CD14-positive monocyte (primary cell): ENCODE measurements around the gene NTM. TPM values are rescaled to one million over a fixed set of nuclear protein-coding genes. Genes with fewer than 3 reads are reported as not detected.
A peak's percentile ranks its signal among the peaks of the same experiment; 100 is the strongest.

Experiments
- DNase-seq, 3 donors: peaks; one replicate each; pipeline ENCODE4 v3.0.0-alpha.2; 2011 to 2022
- H2AFZ ChIP-seq: 2 replicates; pipeline ENCODE4 v1.6.0; 2012; ENCODE audit warnings: mild to moderate bottlenecking, low read depth, low read length, inconsistent platforms; ENCODE audit not compliant: insufficient read depth, poor library complexity, severe bottlenecking
- H3K27ac ChIP-seq, 2 donors: 1 replicate in 1 of 2; 2 replicates in 1 of 2; pipeline ENCODE4 v1.5.1; 2012 to 2013; ENCODE audit warnings: low read length in 2 of 2, control low read depth in 1 of 2, inconsistent platforms in 1 of 2, low read depth in 1 of 2, mild to moderate bottlenecking in 1 of 2
- H3K27me3 ChIP-seq, 2 donors: one replicate each; pipeline versions ENCODE4 v1.6.0 to v1.6.1; 2011 to 2013; ENCODE audit warnings: low read length in 2 of 2; ENCODE audit not compliant: control insufficient read depth in 2 of 2, insufficient read depth in 2 of 2
- H3K36me3 ChIP-seq, 2 donors: replicated peaks in 1 of 2; 1 replicate in 1 of 2; 2 replicates in 1 of 2; pipeline versions ENCODE4 v1.5.1 to v1.6.1; 2012 to 2013; ENCODE audit warnings: low read length in 2 of 2, control low read depth in 1 of 2, inconsistent platforms in 1 of 2, mild to moderate bottlenecking in 1 of 2; ENCODE audit not compliant: insufficient read depth in 2 of 2, control insufficient read depth in 1 of 2
- H3K4me1 ChIP-seq, 2 donors: 1 replicate in 1 of 2; 2 replicates in 1 of 2; pipeline versions ENCODE4 v1.5.1 to v1.6.1; 2012 to 2013; ENCODE audit warnings: low read length in 2 of 2, control low read depth in 1 of 2, inconsistent platforms in 1 of 2, mild to moderate bottlenecking in 1 of 2, moderate library complexity in 1 of 2; ENCODE audit not compliant: insufficient read depth in 2 of 2, control insufficient read depth in 1 of 2
- H3K4me2 ChIP-seq: replicated peaks from 2 replicates; pipeline ENCODE3; 2012; ENCODE audit warnings: low read length, moderate library complexity, mild to moderate bottlenecking; ENCODE audit not compliant: poor library complexity, severe bottlenecking; ENCODE audit errors: extremely low read depth
- H3K4me3 ChIP-seq, 3 experiments: fragments of 200-600 bp in 1 of 3; sonication (generic) in 1 of 3; replicated peaks in 1 of 3; 1 replicate in 2 of 3; 2 replicates in 1 of 3; pipeline ENCODE4 v1.5.1; 2011 to 2013; ENCODE audit warnings: low read length in 3 of 3, mild to moderate bottlenecking in 3 of 3, control low read depth in 2 of 3, low read depth in 2 of 3, inconsistent platforms in 1 of 3, moderate library complexity in 1 of 3
- H3K79me2 ChIP-seq: 2 replicates; pipeline ENCODE4 v1.6.0; 2012; ENCODE audit warnings: mild to moderate bottlenecking, control low read depth, inconsistent platforms, low read length, moderate library complexity; ENCODE audit not compliant: insufficient read depth
- H3K9ac ChIP-seq: 2 replicates; pipeline ENCODE4 v1.6.0; 2017; ENCODE audit warnings: low read length, mild to moderate bottlenecking; ENCODE audit not compliant: insufficient read depth, poor library complexity, severe bottlenecking
- H3K9me3 ChIP-seq, 2 donors: replicated peaks in 1 of 2; 1 replicate in 1 of 2; 2 replicates in 1 of 2; pipeline versions ENCODE4 v1.5.1 to v1.6.1; 2012 to 2013; ENCODE audit warnings: low read length in 2 of 2, control low read depth in 1 of 2; ENCODE audit not compliant: control insufficient read depth in 1 of 2, insufficient read depth in 1 of 2
- H4K20me1 ChIP-seq: 2 replicates; pipeline ENCODE4 v1.6.0; 2012; ENCODE audit warnings: mild to moderate bottlenecking, low read length, control low read depth, moderate library complexity; ENCODE audit not compliant: insufficient read depth
- H3K27ac Mint-ChIP-seq, 7 donors: one replicate each; pipeline ENCODE4 v1.8.0; 2020; ENCODE audit warnings: mild to moderate bottlenecking in 7 of 7, mixed read lengths in 7 of 7, moderate library complexity in 6 of 7, inconsistent platforms in 2 of 7
- H3K27me3 Mint-ChIP-seq, 3 donors: one replicate each; pipeline ENCODE4 v1.8.0; 2021 to 2022; ENCODE audit warnings: low read depth in 3 of 3, mild to moderate bottlenecking in 3 of 3, mixed read lengths in 3 of 3, moderate library complexity in 3 of 3, inconsistent platforms in 1 of 3
- H3K36me3 Mint-ChIP-seq, 2 donors: one replicate each; pipeline ENCODE4 v1.8.0; 2020; ENCODE audit warnings: mixed read lengths in 2 of 2, inconsistent platforms in 1 of 2, mild to moderate bottlenecking in 1 of 2
- H3K4me1 Mint-ChIP-seq: one replicate; pipeline ENCODE4 v1.8.0; 2020; ENCODE audit warnings: mild to moderate bottlenecking, mixed read lengths
- H3K4me3 Mint-ChIP-seq, 2 donors: one replicate each; pipeline ENCODE4 v1.8.0; 2020; ENCODE audit warnings: mild to moderate bottlenecking in 2 of 2, mixed read lengths in 2 of 2, moderate library complexity in 1 of 2
- H3K9me3 Mint-ChIP-seq, 7 donors: one replicate each; pipeline ENCODE4 v1.8.0; 2020 to 2022; ENCODE audit warnings: mixed read lengths in 7 of 7, mild to moderate bottlenecking in 6 of 7, moderate library complexity in 6 of 7, inconsistent platforms in 2 of 7
- CTCF ChIP-seq: fragments of 200-600 bp; IDR thresholded peaks from one replicate; pipeline ENCODE4 v1.8.0; 2022; ENCODE audit warnings: antibody characterized with exemption, mild to moderate bottlenecking
- WGBS: methylation state at CpG from one replicate; pipeline ENCODE4 v1.1.5; 2013; ENCODE audit warnings: missing lambda C conversion rate; ENCODE audit not compliant: insufficient coverage; 5-methylcytosine and 5-hydroxymethylcytosine counted together
- intact Hi-C, 2 donors: fragments of 100-400 bp; cut with micrococcal nuclease; formaldehyde crosslinking; loops; one replicate each; pipeline versions ENCODE4 v1.15.0 to v1.15.1; 2023
- polyA plus RNA-seq, 3 donors: library from polyadenylated mRNA; depleted of rRNA in 1 of 3; unstranded in 2 of 3; stranded (reverse) in 1 of 3; fragments of 300-500 nt in 2 of 3; fragments of >200 nt in 1 of 3; fragmentation: Illumina TruSeq in 2 of 3; gene quantifications; 1 replicate in 2 of 3; 2 replicates in 1 of 3; pipeline ENCODE4 v1.2.3, GENCODE V29; 2012 to 2021

Gene NTM
- polyA plus RNA-seq, 3 donors: not detected

GRCh38 chr11:131910178-131910522 is 539.7 kb downstream of the NTM start:
- Mint-ChIP-seq H3K27ac (no peak overlapping the region), H3K9me3 (peaks cover 0 to 3% (median 0%) of the 10 kb centered on the region in 7 donors), H3K4me3 (peak overlapping the region in 1 of 2 donors; percentile 59), H3K27me3 (peaks cover 52 to 77% (median 65%) of the 10 kb centered on the region in 3 donors), H3K4me1 (peaks cover 4% of the 10 kb centered on the region), H3K36me3 (no peaks in the 10 kb centered on the region)
- DNase-seq: no peak
- WGBS: 3% methylated on average over 20 of the region's 21 CpGs
- TF ChIP-seq CTCF: no peak
- no peaks in the 10 kb centered on the region for H3K9me3 ChIP-seq
- H4K20me1 ChIP-seq: no peaks in the 10 kb centered on the region
- H3K9ac ChIP-seq: no peak overlapping the region
- no peak overlapping the region for H3K4me3 ChIP-seq
- no peaks in the 10 kb centered on the region for H3K79me2 ChIP-seq
- intact Hi-C loops: no loop called here
- H2AFZ ChIP-seq: no peak overlapping the region
- H3K4me1 ChIP-seq: no peaks in the 10 kb centered on the region
- no peak overlapping the region for H3K27ac ChIP-seq
- H3K36me3 ChIP-seq: no peaks in the 10 kb centered on the region
- peaks cover 46 to 72% of the 10 kb centered on the region in 2 donors for H3K27me3 ChIP-seq
- no peak overlapping the region for H3K4me2 ChIP-seq

DNA sequence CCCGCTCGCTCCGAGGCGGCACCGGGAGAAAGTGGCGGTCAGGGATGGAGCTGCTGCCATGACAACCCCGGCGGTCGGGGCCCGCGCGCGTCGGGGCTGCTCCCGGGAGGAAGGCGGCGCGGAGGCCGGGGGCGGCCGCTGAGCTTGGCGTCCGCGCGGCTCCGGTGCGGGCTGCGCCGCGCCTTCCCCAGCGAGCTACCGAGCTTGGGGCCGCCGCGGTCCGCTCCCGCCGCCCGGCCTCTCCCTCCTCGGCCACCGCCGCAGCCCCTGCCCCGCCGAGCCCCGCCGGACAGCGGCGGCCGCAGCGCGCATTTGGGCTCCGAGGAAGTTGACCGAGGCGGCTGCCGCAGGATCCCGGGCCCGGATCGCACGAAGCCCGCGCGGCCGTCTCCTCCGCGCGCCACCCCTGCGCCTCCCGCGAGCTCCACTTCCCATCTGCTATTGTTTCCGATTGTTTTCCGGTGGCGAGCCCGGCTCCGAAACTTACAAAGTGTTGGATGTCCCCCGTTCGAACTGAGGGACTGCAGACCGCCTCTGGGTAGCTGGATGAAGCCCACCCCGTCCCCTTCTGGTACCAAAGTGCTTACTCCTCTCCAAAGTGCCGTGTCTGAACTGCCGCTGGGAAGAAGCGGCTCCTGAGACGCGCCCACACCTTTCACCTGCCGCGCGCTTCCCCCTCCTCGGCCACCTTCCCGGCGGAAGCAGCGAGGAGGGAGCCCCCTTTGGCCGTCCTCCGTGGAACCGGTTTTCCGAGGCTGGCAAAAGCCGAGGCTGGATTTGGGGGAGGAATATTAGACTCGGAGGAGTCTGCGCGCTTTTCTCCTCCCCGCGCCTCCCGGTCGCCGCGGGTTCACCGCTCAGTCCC is 540.3 kb downstream of the NTM start:
- Histone ChIP-seq H2AFZ (no peak overlapping the region), H3K27ac (no peak overlapping the region), H3K4me2 (no peak overlapping the region), H3K36me3 (no peaks in the 10 kb centered on the region), H3K9me3 (no peaks in the 10 kb centered on the region), H4K20me1 (no peaks in the 10 kb centered on the region), H3K9ac (no peak overlapping the region), H3K79me2 (no peaks in the 10 kb centered on the region), H3K4me1 (no peaks in the 10 kb centered on the region), H3K4me3 (no peak overlapping the region), H3K27me3 (peaks cover 46 to 72% of the 10 kb centered on the region in 2 donors)
- H3K4me3 Mint-ChIP-seq: peak overlapping the region in 1 of 2 donors; percentile 83
- no peak for DNase-seq
- WGBS: under 1% methylated on average over 91 of the region's 105 CpGs
- peaks cover 50 to 72% (median 62%) of the 10 kb centered on the region in 3 donors for H3K27me3 Mint-ChIP-seq
- H3K27ac Mint-ChIP-seq: no peak overlapping the region
- peaks cover 0 to 3% (median 0%) of the 10 kb centered on the region in 7 donors for H3K9me3 Mint-ChIP-seq
- H3K36me3 Mint-ChIP-seq: no peaks in the 10 kb centered on the region
- peaks cover 4% of the 10 kb centered on the region for H3K4me1 Mint-ChIP-seq
- no peak for TF ChIP-seq CTCF
- intact Hi-C loops: no loop called here
